HG02852 (cell line): ENCODE measurements around the gene KIF16B.

Experiments used
- ATAC-seq: cut with Tn5 transposase; IDR thresholded peaks from one replicate; pipeline ENCODE4 v1.9.1; 2021; ENCODE audit warnings: mild to moderate bottlenecking, moderate library complexity; ENCODE audit not compliant: unreplicated experiment

KIF16B gene

DNA sequence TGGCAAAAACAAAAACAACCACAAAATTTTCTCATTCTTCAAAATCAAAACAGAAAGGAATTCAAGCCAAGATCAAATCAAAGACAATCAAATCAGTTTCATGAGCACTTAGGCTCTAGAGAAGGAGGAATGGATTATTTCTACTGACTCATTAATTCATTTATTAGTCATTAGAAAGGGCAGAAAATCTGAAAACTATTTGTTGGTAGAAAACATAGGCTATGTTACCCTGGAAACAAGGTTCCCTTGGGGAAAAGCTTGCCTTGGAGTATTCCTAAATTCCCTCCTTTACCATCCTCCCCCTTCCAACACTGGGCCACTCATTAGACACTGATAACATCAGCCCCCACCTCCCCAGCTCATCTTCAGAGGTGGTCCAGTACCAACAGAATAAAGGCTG, 17.5 kb downstream of the KIF16B start:
- ATAC-seq: no peak

DNA sequence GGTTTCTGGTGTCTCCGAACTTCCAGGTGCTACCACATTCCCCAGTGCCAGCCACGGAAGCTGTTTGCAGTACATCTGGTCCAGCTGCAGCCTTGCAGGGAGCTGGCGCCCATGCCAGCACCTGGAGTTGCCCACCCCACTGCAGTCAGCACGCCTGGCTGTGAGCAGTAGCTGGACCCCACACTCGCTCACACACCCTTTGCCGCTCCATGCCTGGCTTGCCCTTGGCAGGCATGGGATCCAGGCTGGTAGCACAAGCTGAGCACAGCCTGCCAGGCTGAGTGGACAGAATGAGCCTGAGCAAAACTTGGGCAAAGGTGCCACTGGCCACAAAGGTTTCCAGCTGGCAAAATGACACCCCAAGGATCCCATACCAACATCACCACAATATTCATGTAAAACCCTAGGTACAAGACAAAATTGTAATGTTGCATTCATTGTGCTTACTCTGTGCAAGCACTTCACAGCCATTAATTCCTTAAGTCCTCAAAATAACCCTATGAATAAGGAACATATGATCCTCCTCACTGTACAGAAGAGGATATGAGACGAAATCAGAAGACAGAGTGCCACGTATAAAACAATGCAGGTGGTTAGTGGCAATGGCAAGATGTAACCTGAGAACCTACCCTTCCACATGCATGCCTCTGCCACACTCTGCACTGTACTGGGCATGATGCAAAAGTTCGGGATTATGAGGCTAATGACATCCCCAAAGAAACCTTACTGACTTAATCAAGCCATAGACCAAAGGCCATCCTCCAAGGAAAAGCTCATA, 18.3 kb downstream of the KIF16B start:
- ATAC-seq: no peak

DNA sequence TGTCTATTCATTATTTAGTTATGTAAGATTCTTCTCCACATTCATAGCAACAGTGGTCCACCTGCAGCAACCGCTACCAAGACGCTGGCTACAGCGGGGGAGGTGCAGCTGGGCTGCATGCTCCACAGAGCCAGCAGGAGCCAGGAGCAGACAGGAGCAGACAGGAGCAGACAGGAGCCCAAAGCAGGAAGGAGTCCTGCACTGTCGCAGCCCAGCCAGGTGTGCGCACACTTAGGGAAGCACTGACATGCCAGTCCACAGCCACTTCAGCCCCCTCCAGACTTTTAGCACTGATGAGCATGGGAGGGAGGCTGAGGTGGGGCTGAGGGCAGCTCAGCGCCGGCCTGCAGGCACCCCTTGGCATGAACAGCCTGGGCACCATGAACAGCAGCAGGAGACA, 19.6 kb downstream of the KIF16B start:
- no peak for ATAC-seq

DNA sequence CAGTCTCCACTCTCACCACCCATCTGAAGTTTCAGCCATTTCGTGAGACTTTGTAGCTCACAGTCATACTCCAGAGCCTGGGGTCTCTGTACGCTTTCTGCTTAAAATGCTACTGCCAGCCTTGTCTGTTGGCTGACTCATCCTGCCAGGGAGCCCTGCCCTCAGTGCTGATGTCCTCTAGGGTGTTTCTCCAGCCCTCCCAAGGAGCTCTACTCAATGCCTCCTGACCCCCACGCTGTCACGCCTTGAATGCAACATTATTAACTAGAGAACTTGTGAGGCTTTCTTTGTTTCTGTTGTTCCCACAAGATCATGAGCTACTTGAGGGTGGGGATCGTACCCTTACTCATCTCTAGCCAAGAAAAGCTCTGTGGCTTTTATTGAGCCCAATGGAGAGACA, 20.1 kb downstream of the KIF16B start:
- no peak for ATAC-seq

DNA sequence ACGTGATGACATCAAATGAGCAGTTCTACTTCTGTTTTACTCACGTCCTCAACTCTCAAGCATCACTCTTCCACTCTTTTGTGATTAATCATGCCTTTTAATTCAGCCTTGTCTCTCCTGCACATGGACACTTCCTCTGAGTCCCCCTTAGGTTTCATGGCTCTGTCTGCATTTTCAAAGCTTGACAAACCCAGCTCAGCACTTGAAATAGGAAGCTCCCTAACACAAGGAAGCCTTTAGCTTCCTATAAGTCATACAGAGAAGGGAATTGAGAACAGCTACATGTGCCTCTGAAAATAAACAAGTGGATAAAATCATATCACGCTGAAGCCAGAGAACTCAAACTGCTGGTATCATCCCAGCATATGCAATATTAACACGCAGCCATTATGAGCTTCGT, 21.2 kb downstream of the KIF16B start:
- ATAC-seq: no peak

DNA sequence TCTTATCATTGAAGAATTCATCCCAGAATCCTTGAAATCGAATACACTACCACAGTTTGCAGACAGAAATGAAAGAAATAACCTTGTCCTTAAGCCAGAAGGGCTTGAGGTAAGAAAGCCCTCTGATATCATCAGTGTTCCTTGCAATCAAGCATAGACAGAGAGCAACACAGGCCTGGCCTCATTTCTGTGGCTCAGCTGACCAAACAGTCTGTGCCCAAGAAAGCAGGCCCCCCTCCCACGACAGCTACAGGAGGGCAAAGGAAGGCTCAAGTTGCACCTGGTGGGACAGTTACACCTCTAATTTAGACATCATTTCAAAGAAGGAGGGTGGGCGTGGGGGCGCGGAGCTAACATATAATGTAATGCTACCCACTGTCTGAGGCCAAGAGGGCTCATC, 21.6 kb downstream of the KIF16B start:
- ATAC-seq: no peak

DNA sequence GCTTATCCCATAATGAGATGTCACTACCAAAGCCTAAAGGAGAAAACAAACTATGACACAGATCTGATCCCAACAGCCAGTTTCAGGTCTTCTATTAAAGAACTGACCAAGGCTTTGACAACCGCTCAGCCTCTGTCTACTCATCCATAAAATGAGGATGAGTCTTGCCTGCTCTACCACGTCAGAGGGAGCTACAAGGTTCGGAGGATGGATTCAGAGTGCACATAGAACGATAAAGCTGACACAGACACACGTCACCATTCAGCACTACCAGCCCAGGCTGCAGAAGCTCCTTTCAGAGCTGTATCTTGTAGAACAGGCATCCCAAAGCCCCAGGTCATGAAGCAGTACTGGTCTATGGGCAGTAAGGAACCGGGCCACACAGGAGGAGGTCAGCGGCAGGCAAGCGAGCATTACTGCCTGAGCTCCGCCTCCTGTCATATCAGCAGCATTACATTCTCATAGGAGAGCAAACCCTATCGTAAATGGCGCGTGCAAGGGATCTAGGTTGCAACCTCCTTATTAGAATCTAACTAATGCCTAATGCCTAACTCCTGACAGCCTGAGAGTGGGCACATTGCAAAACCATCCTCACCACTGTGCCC, 25.1 kb downstream of the KIF16B start:
- no peak for ATAC-seq

DNA sequence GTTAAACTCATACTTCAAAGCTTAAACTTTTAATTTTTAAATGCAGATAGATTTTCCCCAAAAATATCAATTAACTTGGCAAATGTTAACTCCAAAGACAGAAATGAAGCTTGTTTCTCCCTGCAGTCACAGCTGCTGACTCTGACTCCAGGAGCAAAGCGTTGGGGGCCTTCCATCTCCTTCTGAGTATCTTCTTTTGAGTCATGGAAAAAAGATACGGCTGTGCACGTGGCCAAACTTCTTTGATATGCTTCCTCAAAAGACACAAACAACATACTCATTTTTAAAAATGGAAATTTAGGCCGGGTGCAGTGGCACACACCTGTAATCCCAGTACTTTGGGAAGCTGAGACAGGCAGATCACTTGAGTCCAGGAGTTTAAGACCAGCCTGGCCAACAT, 28.3 kb downstream of the KIF16B start:
- no peak for ATAC-seq

DNA sequence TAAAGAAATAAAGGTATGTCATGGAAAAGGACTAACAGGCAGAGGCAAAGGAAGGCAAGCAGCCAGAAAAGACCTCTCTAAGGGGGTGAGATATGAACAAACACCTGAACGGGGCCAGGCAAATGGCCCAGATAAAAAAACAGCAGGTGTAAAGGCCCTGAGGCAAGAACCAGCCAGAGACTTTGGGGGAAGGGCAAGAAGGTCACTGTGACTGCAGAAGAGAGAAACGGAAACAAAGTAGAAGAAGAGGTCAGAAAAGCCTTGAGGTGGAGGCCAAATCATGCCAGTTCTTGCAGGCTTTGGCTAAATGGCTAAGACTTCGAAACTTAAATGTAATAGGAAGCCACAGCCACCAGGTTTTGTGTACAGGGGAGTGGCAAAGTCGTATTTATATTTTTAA, 30.8 kb downstream of the KIF16B start:
- no peak for ATAC-seq

DNA sequence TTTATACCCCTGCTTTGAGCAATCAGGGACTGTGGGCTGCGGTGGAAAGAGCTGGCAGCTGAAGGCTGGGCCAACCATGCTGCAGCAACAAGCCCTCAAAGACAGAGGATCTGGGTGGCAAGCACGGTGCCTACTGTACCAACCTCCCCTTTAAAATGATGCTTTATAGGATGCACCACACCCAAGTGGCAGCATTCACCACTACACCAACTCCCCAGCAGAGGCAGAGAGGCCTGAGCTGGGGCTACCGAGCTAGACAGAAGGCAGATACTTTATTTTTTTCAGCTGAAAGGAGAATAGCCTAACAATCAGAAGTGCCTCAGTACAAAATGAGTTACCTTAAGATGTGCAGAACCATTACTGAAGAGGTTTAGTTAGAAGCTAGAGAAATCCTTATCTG, 31.4 kb downstream of the KIF16B start:
- no peak for ATAC-seq

DNA sequence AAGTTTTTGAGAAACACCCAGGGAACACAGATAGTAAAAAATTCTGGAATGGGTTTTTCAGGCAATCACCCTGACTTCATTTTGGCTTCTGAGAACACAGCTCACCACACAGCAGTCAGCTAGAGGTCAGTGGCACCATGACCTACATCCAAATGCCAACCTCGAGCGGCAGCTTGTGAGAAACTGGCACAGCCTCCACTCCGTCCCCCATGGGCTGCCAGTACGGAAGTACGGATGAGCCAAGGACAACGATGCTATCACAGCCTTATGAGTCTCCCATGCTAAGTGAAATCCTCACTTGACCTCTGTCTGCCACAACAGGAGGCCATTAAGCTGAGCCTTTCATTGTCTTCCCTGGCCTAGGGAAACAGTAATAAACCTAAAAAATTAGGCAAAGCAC, 32.0 kb downstream of the KIF16B start:
- ATAC-seq: no peak

DNA sequence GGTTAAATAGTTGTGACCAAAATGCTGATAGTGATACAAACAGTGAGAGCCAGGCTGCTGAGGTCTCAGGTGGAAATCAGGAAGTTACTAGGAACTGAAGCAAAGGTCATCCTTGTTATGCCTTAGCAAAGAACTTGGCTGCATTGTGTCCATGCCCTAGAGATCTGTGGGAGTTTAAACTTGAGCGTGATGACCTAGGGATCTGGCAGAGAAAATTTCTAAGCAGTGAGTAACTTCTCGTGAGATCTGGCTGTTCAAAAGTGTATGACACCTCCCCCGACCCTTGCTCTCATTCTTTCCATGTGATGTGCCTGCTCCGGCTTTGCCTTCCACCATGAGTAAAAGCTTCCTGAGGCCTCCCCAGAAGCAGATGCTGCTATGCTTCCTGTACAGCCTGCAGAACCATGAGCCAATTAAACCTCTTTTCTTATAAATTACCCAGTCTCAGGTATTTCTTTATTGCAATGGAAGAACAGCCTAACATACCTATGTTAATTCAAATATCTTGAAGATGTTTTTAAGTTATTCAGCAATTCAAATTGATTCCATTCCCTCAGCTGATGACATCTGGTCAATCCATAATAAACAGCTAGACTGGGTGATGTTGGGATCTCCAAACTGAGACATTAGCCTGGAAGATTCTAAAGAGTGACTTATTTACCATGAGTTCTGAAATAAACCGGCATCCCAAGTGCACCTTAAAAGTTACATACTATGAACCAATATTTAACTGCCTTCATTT, 33.8 kb downstream of the KIF16B start:
- ATAC-seq: no peak

DNA sequence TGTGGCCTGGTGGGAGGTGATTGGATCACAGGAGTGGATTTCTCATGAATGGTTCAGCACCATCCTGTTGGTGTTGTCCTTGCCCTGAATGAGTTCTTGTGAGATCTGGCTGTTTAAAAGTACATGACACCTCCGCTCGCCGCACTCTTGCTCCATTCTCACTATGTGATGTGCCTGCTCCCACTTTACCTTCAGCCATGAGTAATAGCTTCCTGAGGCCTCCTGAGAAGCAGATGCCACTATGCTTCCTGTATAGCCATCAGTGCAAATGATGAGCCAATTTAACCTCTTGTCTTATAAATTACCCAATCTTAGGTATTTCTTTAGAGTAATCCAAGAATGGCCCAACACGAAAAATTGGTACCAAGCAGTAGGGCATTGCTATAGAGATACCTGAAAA, 34.5 kb downstream of the KIF16B start:
- no peak for ATAC-seq

DNA sequence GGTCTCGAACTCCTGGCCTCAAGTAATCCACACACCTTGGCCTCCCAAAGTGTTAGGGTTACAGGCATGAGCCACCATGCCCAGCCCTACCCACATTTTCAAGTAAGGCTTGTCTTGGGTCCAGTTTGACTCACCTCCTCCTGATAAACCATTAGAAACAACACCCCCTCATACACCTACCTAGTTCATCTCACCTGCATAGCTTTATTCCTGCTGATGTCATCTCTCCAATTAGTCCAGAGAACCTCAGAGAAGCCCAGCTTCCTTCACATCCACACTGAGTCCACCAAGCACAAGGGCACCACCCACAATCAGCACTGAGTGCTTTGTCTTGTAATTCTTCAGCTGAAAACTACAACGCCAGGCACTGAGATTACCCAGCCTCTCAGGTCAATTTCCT, 35.3 kb downstream of the KIF16B start:
- ATAC-seq: no peak

DNA sequence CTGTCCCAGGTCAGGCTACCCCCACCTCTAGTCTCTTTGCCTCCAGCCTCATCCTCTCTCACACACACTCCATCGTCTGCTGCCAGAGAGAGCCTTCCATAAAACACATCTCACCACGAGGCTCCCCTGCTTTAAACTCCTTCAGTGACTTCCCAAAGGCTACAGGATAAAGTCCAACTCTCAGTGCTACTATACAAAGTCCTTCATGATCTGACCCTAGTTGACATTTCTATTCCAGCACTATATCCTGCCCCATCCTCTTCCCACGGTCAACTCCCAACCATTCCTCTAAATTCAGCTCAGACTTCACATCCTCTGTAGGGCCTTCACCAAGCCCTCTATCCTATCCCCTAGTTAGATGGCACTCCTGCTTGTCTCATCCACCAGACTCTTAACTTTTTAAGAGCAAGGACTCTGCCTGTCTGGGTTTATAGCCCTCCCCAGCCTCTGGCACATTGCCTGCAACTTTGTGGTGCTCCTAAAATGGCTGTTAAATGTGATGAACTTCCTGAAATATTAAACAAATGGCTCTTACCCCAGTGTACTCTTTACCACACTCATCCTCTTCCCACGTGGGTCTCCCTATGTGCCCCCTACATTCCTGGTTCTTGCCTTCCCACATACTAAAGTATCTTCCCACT, 36.1 kb downstream of the KIF16B start:
- ATAC-seq: no peak

DNA sequence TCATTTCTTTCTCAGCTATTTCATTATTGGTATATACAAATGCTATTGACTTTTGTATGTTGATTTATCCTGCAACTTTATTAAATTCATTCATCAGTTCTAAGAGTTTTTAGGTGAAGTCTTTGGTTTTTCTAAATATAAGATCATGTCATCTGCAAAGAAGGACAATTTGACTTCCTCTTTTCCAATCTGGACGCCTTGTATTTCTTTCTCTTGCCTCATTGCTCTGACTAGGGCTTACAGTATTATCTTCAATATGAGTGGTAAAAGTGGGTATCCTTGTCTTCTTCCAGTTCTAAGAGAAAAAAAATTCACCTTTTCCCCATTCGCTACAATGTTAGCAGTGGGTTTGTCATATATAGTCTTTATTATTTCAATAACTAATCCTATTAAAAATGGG, 38.0 kb downstream of the KIF16B start:
- ATAC-seq: no peak

DNA sequence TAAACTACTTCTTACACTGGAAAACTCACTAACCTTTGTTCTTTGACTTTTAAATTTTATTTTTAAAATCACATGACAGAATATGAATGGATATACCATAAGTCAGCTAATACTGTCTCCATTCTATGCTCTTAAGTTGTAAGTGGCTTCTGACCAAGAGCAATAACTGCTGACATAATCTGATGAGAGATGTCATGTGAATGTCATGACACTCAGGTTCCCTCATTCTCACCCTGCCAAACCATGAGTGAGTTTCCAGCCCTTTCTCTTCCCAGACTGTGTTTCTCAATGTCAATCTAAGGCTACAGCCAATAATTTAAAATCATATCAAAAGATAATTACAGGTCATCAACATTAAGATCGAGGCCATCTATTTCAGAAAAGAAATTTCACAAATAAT, 39.7 kb downstream of the KIF16B start:
- no peak for ATAC-seq

DNA sequence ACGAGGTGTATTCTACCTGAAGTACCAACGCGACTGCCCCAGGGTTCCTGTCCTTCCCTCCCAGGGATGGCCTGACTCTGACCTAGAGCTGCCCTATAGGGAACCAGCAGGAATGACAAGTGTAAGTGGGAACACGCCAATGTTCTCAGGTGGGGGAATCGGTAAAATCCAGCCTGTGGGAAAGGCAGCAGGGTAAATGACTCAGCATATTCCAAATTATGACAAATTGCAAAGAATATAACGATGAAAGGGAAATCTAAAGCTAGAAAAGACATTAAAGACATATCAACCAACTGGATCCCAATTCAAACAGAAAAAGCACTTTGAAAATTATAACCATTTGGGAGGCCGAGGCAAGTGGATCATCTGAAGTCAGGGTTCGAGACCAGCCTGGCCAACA, 41.8 kb downstream of the KIF16B start:
- ATAC-seq: no peak

DNA sequence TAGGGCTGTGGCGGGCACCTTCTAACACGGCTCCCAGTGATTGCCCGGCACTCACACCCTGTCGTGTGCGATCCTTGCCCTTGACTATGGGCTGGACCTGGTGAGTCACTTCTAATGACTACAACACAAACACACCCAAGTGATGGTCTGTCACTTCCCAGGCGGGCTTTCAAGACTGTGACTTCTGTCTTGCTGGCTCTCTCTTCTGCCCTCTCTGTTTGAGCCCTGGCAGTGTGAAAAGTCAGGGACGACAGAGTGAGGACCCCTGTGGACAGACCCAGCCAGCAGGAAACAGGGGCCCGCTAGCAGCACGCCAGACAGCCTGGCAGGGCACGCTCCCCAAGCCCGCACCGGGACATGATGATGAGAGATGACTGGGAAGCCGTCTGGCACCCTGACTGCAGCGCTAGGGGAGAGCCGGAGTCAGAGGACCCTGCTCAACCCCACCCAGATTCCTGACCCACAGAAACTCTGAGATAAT, 43.0 kb downstream of the KIF16B start:
- ATAC-seq: no peak

DNA sequence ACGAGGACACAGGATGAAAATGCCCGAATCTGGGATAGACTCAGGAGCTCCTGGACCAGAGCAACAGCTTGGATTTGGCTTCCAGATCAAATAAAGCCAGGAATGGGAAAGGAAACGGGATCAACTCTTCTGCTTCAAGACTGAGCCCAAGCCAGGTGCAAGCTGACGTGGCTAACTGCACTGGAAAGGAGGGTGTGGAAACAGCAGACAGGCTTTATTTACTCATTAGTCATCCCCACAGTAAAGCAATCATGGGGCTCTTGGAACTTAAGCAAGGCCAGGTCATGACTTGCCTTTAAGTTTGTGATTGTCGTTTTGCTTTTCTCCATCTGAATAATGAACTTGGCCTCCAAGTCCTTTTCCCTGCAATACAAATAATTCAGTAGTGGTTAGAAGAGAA, 45.2 kb downstream of the KIF16B start:
- ATAC-seq: no peak

DNA sequence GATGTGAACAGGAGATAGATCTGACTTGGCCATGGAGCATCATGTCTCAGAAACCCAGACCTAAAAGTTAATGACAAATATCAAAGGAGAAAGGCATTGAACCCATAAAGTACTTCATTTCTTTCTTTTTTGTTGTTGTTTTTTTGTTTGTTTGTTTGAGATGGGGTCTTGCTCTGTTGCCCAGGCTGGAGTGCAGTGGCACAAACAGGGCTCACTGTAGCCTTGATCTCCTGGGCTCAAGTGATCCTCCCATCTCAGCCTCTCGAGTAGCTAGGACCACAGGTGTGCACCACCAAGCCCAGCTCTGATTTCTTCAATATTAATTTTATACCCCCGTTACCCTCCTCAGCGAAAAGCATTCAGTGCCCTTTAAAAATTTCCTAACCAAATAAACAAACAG, 45.8 kb downstream of the KIF16B start:
- ATAC-seq: no peak
